ENCODE results near the gene SLC4A7.

SLC4A7 gene

GRCh38 chr3:27325419-27325818 lies 158.8 kb downstream of the SLC4A7 start:
- Histone ChIP-seq H3K27me3 (no peaks in the 10 kb centered on the region), H3K27ac (peak overlapping the region; percentile 39 to 43), H3K36me3 (no peaks in the 10 kb centered on the region), H3K4me1 (peaks cover 0 to 32% (median 17%) of the 10 kb centered on the region in 4 donors), H3K9me3 (no peaks in the 10 kb centered on the region), H3K4me3 (no peak overlapping the region)
- TF ChIP-seq CTCF (IDR thresholded peaks at IDR 0.05): no peak
- intact Hi-C loops (cut with DNase I; ENCODE audit: low total_unique reads): no loop called here
- no peak for DNase-seq

GRCh38 chr3:27324686-27325085 lies 159.5 kb downstream of the SLC4A7 start:
- TF ChIP-seq CTCF (IDR thresholded peaks at IDR 0.05): no peak
- DNase-seq: no peak
- Histone ChIP-seq H3K27ac (no peak overlapping the region), H3K36me3 (no peaks in the 10 kb centered on the region), H3K4me1 (peaks cover 0 to 39% (median 21%) of the 10 kb centered on the region in 4 donors), H3K4me3 (no peak overlapping the region), H3K9me3 (no peaks in the 10 kb centered on the region), H3K27me3 (no peaks in the 10 kb centered on the region)
- intact Hi-C loops (cut with DNase I; ENCODE audit: low total_unique reads): no loop called here

GRCh38 chr3:27323087-27323570 lies 161.1 kb downstream of the SLC4A7 start:
- no peak for TF ChIP-seq CTCF (IDR thresholded peaks at IDR 0.05)
- H3K4me1 ChIP-seq: peaks cover 0 to 44% (median 22%) of the 10 kb centered on the region in 4 donors
- no peak for DNase-seq
- no peak overlapping the region for H3K27ac ChIP-seq
- no peak overlapping the region for H3K4me3 ChIP-seq
- H3K9me3 ChIP-seq: no peaks in the 10 kb centered on the region
- H3K36me3 ChIP-seq: no peaks in the 10 kb centered on the region
- intact Hi-C loops (cut with DNase I; ENCODE audit: low total_unique reads): no loop called here
- no peaks in the 10 kb centered on the region for H3K27me3 ChIP-seq

Data from tibial artery (tissue), 4 donors.